ENCODE results near the gene DEPDC1.
"Not testable (repeated sequence)": the region's sequence is repeated elsewhere in the genome, so short reads cannot be mapped to it uniquely, and the experiment has no call there.

The DEPDC1 gene

DNA sequence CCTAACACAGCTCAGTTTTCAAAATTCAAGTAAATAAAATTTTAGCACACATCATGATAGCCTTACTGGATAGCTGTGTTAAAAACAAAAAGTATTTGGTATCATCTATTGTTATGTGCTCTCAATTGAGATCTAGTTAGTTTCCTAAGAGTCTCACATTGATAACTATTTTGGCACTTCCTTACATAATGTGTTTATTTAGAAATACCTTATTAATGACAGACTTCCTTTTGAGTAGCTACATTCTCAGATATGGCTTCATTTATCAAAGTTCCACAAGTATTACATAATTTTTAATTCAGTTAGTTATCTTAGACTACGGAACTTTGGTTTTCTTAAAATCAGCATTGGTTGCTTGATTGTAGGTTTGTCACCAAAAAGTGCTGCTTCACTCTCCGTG, 20.3 kb downstream of the DEPDC1 start:
- DNase-seq, result not testable (repeated sequence)

DNA sequence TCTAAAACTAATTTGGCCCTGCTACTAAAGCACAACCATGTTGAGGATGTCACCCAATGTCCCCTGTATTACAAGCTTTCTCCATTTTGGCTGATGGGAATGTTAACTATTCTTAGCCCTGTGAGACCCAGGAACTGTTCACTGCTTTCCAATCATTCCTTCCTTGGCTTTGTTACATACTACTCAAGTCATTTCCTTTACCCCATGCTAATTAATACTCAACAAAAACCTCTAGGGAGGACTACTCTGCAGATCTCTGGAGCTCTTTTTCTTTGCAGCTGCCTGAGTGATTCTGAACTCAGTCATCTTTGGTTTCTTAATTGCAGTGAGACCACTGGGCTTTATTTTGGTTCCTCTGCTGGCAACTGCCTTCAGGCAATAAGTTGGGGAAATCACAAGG, 23.8 kb downstream of the DEPDC1 start:
- no peak for DNase-seq

DNA sequence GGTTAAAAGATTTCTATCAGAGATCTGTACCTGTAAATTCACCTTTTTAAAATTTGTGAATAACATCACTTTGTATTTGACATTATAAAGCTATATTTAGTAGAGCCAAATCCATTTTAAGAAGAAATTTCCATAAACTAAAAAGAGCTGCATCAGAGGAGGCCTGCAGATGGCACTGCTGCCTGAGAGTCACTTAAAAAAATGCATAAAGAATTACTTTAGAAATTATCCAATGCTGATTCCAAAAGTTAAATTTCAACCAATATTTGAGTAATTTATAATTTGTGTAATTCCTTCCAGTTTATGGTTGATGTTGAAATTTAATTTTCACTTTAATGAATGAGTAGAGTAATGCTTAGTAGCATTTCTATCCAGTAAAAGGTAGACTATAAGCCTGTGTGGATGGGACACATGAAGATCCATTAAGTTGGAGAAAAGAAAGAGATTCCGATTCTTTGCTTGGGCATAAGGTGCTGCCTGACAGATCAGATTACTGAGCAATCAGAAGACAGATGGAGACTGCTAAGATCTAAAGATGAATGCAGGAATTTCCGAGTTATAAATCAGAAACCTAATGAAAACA, 26.4 kb downstream of the DEPDC1 start:
- DNase-seq, result no peak

DNA sequence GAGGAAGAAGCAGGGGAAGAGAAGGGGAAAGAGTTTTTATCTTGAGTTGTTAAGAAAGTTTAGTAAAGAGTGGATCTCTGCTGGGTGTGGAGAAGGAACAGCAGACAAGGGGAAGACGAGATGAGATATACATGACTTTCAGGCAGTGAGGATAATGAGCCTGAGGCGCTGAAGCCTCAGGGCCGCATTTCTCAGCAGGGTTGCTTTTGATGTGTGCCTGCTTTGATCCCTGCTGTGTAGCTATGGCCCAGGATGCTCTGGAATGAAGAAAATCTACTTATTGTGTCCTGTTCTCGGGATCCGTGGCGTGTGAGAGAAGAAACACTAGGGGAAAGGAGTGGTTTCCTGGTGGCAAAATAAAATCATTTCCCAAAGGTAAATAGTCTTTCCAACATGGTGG, 32.0 kb downstream of the DEPDC1 start:
- DNase-seq, result no peak

- no peak for DNase-seq
Observed at GRCh38 chr1:68460935-68461334, 35.9 kb downstream of the DEPDC1 start.

DNA sequence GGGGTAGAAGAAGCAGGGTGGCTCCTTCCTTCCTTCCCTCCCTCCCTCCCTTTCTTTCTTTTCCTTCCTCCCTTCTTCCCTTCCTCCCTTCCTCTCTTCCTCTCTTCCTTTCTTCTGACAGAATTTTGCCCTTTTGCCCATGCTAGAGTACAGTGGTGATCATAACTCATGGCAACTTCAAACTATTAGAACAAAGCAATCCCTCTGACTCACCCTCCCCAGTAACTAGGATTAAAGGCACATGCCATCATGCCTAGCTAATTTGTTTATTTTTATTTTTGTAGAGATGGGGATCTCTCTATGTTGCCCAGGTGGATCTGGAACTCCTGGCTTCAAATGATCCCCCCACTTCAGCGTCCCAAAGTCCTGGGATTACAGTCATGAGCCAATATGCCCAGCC, 37.1 kb downstream of the DEPDC1 start:
- DNase-seq, result no peak

GRCh38 chr1:68459091-68459490, 37.8 kb downstream of the DEPDC1 start:
- DNase-seq, result no peak

DNA sequence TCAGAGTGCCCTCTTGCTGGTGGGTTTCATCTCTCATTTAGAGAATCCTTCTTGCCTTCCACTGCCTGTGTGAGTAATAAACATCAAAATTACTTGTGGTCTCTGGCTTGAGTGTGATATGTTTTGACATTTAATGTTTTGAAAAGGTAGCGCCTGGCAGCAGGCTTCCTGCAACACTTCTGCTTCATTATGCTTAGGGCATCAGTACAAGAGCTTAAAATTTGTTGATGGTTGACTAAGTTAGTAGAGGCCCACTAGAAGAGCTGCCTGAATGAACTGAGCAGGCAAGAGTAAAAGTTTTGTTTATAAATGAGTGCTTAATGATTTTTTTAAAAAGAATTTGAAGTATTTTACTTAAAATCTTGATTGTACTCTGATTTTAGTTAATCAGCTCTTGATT, 40.7 kb downstream of the DEPDC1 start:
- DNase-seq, result no peak

DNA sequence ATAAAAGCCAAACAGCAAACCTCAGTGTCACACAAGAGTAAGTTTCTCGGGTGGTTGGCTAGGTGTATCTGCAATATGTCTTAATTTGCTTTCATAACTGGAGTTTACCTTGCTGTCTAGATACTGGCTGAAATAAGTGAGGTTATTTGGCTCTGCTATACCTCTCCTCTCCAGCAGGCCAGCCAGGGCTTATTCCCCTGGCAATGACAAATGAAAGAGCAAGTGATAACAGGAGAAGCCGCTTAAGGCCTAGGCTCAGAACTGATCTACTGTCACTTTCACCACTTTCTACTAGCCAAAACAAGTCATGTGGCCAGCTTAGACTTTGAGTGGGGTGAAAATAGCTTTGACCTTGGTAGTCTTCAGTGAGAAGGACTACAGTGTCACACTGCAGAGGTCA, 42.3 kb downstream of the DEPDC1 start:
- no peak for DNase-seq

- no peak for DNase-seq
Observed at GRCh38 chr1:68453060-68453670, 43.7 kb downstream of the DEPDC1 start.

DNA sequence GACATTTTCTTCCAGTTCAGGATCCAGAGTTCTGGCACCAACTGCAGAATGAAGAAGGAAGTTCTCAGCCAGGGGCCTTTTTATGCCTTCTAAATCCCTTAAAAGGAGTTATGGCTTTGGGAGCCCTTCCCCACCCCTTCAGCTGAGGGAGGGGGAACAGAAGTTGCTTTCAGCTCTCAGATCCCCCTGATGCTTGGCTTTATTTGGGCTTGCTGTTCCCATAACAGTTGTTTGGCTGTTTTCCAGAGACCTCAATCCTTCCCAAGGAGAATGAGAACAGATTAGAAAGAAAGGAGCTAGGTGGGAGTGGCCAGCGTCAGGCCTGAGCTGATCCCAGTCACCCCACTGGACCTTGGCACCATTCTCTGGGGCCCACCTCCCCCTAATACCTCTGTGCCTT, 47.0 kb downstream of the DEPDC1 start, which contains the start of gene RPE65:
Gene RPE65 (minus strand): TSS at position 54 of the 400 bp plus-strand sequence. CDS start 49 bp downstream, at position 5.
- no peak for DNase-seq

GRCh38 chr1:68448365-68448764, 48.5 kb downstream of the DEPDC1 start:
- DNase-seq, result no peak

DNA sequence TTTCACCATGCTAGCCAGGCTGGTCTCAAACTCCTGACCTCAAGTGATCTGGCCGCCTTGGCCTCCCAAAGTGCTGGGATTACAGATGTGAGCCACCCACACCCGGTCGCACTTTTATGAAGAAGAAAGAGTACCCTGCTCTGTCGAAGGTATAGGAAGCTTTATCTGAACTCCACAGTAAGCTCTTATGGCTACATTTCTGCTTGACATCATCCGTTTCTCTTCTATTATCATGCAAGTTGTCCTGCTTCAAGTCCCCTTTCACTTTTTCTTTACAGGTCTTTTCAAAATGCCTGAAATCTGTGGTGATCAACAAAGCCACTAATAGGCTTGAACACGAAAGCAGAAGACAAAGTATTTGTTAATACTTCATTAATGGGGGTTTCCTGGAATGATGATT, 51.2 kb downstream of the DEPDC1 start:
- DNase-seq, result no peak

- DNase-seq, result no peak
Observed at GRCh38 chr1:68442822-68443556, 53.9 kb downstream of the DEPDC1 start.

DNA sequence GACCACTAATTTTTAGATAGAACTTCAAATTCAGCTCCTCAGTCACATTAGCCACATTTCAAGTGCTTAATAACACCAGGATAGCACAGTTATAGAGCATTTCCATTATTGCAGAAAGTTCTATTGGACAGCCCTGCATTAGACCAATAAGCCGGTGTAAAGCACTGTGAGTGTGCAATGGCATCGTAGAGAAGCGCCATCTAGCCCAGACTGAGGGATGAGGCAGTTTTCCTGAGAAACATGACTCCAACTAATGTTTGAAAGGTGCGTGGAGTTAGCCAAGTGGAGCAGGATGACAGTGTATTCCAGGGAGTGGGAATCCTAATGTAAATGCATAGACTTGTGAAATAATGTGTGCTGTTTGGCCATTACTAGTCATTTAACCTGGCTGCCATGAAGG, 54.9 kb downstream of the DEPDC1 start:
- no peak for DNase-seq

DNA sequence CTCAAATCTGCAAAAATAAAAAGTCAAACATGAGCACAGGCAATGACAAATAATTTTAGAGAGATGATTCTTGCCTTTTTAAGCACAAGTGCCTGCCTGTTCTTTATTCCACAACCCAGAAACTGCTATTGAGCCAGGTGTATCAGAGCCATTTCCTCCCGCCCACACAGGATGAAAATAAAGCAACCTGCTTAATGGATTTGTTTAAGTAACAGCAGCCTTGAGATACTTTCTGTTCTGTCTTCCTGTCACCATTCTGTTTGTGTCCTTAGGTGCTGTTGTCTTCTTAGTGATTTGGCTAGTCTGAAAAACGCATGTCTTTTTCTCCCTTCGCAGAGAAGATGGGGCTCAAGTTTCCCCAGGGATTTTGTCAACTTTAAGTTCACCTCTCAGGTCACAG, 58.6 kb downstream of the DEPDC1 start:
- no peak for DNase-seq

DNA sequence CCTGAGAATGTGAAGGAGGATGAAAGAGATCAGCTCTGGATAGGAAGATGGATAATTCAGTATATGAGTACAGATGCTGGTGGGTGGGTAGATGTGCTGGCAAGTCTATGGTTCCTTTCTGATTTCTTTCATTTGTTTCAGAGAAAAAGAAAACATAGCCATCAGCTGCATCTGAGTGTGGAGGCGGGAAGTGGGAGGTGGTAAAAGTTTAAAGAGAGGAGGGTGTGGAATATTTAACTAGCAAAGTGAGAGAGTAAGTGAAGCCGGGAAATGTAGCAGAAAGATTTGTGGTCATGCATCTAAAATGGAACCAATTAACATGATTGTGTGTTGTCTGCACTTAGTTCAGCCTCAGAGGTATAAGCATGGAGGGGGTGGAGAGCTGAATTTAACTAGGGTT, 63.5 kb downstream of the DEPDC1 start:
- DNase-seq, result no peak

GRCh38 chr1:68431076-68431475, 65.8 kb downstream of the DEPDC1 start:
- DNase-seq, result no peak

DNA sequence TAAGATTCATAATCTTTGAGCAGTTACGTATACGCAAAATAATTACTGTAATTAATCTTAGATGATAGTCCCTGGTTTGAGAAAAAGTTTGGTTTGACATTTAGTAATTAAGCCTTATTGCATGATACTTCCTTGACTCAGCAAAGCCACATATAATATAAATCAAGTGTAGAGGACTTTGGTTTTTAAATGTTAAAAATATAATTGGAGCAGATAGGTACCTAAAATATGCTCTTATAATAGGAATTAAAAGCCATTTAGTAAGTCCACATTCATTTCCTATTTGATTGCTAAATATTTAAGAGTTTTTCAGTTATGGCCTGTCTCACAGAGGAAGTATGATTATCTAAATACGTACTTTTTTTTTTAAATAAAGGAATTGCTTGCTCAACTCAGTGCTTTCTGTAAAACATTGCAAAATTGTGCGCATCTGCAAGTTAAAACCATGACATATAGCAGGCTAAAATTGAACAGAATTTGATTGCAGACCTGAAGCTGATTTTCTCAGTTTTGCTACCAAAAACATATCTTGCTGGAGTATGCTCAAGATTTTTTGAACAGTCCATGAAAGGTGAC, 67.6 kb downstream of the DEPDC1 start:
- no peak for DNase-seq

DNA sequence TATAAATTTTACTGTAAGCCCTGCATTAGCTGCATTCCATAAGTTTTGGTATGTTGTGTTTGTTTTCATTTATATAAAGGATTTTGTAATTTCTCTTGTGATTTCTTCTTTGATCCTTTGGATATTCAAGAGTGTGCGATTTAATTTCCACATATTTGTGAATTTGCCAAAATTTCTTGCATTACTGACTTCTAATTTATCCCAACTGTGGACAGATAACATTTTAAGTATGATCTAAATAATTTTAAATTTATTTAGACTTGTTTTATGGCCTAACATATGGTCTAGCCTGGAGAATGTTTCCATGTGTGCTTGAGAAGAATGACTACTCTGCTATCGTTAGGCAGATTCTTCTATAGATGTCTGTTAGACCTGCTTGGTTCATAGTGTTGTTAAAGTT, 70.3 kb downstream of the DEPDC1 start:
- no peak for DNase-seq

Measured in SHP77 treated with DMSO at 0.1 percent for 48 hours (cell line).